Osteocyte (in vitro differentiated cells): Measurements from ENCODE around the gene RASSF5. TPM values are rescaled to one million over a fixed set of nuclear protein-coding genes. Genes with fewer than 3 reads are reported as not detected.

Experiments used
- DNase-seq: peaks from one replicate; pipeline ENCODE4 v3.0.0; 2021; ENCODE audit warnings: mixed read lengths; ENCODE audit not compliant: unreplicated experiment; ENCODE audit errors: extremely low spot score
- H3K27ac Mint-ChIP-seq: one replicate; pipeline ENCODE4 v1.8.0; 2021; ENCODE audit warnings: mild to moderate bottlenecking, mixed read lengths; ENCODE audit not compliant: unreplicated experiment
- H3K27me3 Mint-ChIP-seq: one replicate; pipeline ENCODE4 v1.8.0; 2021; ENCODE audit warnings: mixed read lengths; ENCODE audit not compliant: unreplicated experiment
- H3K36me3 Mint-ChIP-seq: one replicate; pipeline ENCODE4 v1.8.0; 2021; ENCODE audit warnings: mixed read lengths; ENCODE audit not compliant: unreplicated experiment
- H3K4me1 Mint-ChIP-seq: one replicate; pipeline ENCODE4 v1.8.0; 2021; ENCODE audit warnings: mixed read lengths; ENCODE audit not compliant: unreplicated experiment
- H3K4me3 Mint-ChIP-seq: one replicate; pipeline ENCODE4 v1.8.0; 2021; ENCODE audit warnings: mild to moderate bottlenecking, moderate library complexity, mixed read lengths; ENCODE audit not compliant: unreplicated experiment
- H3K9me3 Mint-ChIP-seq: one replicate; pipeline ENCODE4 v1.8.0; 2021; ENCODE audit warnings: mixed read lengths; ENCODE audit not compliant: unreplicated experiment
- CTCF ChIP-seq: fragments of 200-600 bp; sonication (generic); IDR thresholded peaks from 2 replicates; pipeline ENCODE4 v1.5.0; 2021; ENCODE audit warnings: antibody characterized with exemption, mild to moderate bottlenecking, moderate library complexity
- total RNA-seq: library from RNA; stranded (reverse); gene quantifications from 2 replicates; pipeline ENCODE4 v1.2.1, GENCODE V29; 2021

RASSF5 gene
- total RNA-seq, 1 donor from 2014 or later: not detected

- Mint-ChIP-seq H3K36me3 (peaks cover 1% of the 10 kb centered on the region), H3K9me3 (no peaks in the 10 kb centered on the region), H3K4me1 (peaks cover 32% of the 10 kb centered on the region), H3K27ac (no peak overlapping the region), H3K4me3 (no peak overlapping the region), H3K27me3 (no peaks in the 10 kb centered on the region)
- no peak for TF ChIP-seq CTCF
- DNase-seq: no peak
These were observed 10.0 kb upstream of the RASSF5 start for GRCh38 chr1:206497363-206497762.

- no peak for TF ChIP-seq CTCF
- DNase-seq: no peak
- Mint-ChIP-seq H3K36me3 (no peaks in the 10 kb centered on the region), H3K27ac (no peak overlapping the region), H3K9me3 (no peaks in the 10 kb centered on the region), H3K4me3 (no peak overlapping the region), H3K4me1 (peaks cover 32% of the 10 kb centered on the region), H3K27me3 (no peaks in the 10 kb centered on the region)
These were observed 9.6 kb upstream of the RASSF5 start for GRCh38 chr1:206497774-206498173.

- no peak for TF ChIP-seq CTCF
- Mint-ChIP-seq H3K36me3 (no peaks in the 10 kb centered on the region), H3K4me3 (no peak overlapping the region), H3K27ac (no peak overlapping the region), H3K9me3 (no peaks in the 10 kb centered on the region), H3K4me1 (peaks cover 32% of the 10 kb centered on the region), H3K27me3 (no peaks in the 10 kb centered on the region)
- no peak for DNase-seq
These were observed 8.6 kb upstream of the RASSF5 start for GRCh38 chr1:206498685-206499084.

- no peaks in the 10 kb centered on the region for H3K9me3 Mint-ChIP-seq
- H3K27me3 Mint-ChIP-seq: peaks cover 4% of the 10 kb centered on the region
- no peak overlapping the region for H3K4me3 Mint-ChIP-seq
- H3K27ac Mint-ChIP-seq: no peak overlapping the region
- DNase-seq: no peak
- peaks cover 39% of the 10 kb centered on the region for H3K4me1 Mint-ChIP-seq
- no peaks in the 10 kb centered on the region for H3K36me3 Mint-ChIP-seq
- no peak for TF ChIP-seq CTCF
These were observed 7.3 kb upstream of the RASSF5 start for GRCh38 chr1:206500046-206500445.

GRCh38 chr1:206501881-206502280 lies 5.5 kb upstream of the RASSF5 start:
- TF ChIP-seq CTCF: no peak
- Mint-ChIP-seq H3K4me1 (peaks cover 27% of the 10 kb centered on the region), H3K4me3 (no peak overlapping the region), H3K27ac (no peak overlapping the region), H3K27me3 (peaks cover 18% of the 10 kb centered on the region), H3K36me3 (no peaks in the 10 kb centered on the region), H3K9me3 (no peaks in the 10 kb centered on the region)
- DNase-seq: no peak
